IMR-90 (cell line): ENCODE measurements around the gene LMOD2. TPM values are rescaled to one million over a fixed set of nuclear protein-coding genes. Genes with fewer than 3 reads are reported as not detected.

ENCODE experiments used
- ATAC-seq: fragments of 200-7000 bp; cut with Tn5 transposase; 2 replicates; pipeline ENCODE4 v1.9.1; 2020; ENCODE audit warnings: low read depth, mild to moderate bottlenecking, moderate library complexity
- BruUV-seq: library from RNA; stranded (reverse); fragments of 400-500 nt; replicated peaks from 2 replicates; lab custom pipeline; 2021; lab: Mats Ljungman, UMichigan
- CTCF ChIA-PET: fragments of 300-600 bp; formaldehyde crosslinking; extraction: SDS; loops from one replicate; lab custom pipeline; 2021; ENCODE audit warnings: antibody characterized with exemption; lab: Yijun Ruan, JAX
- POLR2A ChIA-PET: fragments of 300-600 bp; sonication (Branson Sonifier 250); formaldehyde crosslinking; loops from one replicate; lab custom pipeline; 2022; ENCODE audit warnings: antibody characterized with exemption; ENCODE audit not compliant: unreplicated experiment; lab: Charles Lee
- DNase-seq: peaks from one replicate; pipeline ENCODE4 v3.0.0; 2013
- H2AFZ ChIP-seq: replicated peaks from 2 replicates; pipeline ENCODE3; 2013; ENCODE audit warnings: low read length, mild to moderate bottlenecking; ENCODE audit not compliant: poor library complexity
- H2AK5ac ChIP-seq: 2 replicates; pipeline ENCODE4 v1.6.1; 2013; ENCODE audit warnings: low read depth, low read length, inconsistent platforms
- H2AK9ac ChIP-seq: replicated peaks from 2 replicates; pipeline ENCODE3; 2013; ENCODE audit warnings: mild to moderate bottlenecking, low read depth, low read length, moderate library complexity; ENCODE audit not compliant: poor library complexity
- H2BK120ac ChIP-seq: 2 replicates; pipeline ENCODE4 v1.6.1; 2013; ENCODE audit warnings: low read depth, low read length, inconsistent platforms
- H2BK15ac ChIP-seq: 3 replicates; pipeline ENCODE4 v1.6.1; 2013; ENCODE audit warnings: low read depth, low read length, inconsistent platforms
- H2BK20ac ChIP-seq: 2 replicates; pipeline ENCODE4 v1.6.1; 2013; ENCODE audit warnings: low read depth, mild to moderate bottlenecking, inconsistent platforms, low read length, moderate library complexity
- H2BK5ac ChIP-seq: 2 replicates; pipeline ENCODE4 v1.6.1; 2013; ENCODE audit warnings: mild to moderate bottlenecking, low read depth, low read length, inconsistent platforms; ENCODE audit not compliant: poor library complexity, severe bottlenecking
- H3K14ac ChIP-seq: replicated peaks from 2 replicates; pipeline ENCODE4 v1.6.1; 2013; ENCODE audit warnings: low read depth, low read length, inconsistent platforms
- H3K18ac ChIP-seq: 2 replicates; pipeline ENCODE4 v1.6.1; 2013; ENCODE audit warnings: low read depth, low read length, control low read depth
- H3K23ac ChIP-seq: 2 replicates; pipeline ENCODE4 v1.6.1; 2013; ENCODE audit warnings: low read depth, low read length, inconsistent platforms
- H3K27ac ChIP-seq: 2 replicates; pipeline ENCODE4 v1.5.1; 2013; ENCODE audit warnings: mild to moderate bottlenecking, control low read depth, low read length; ENCODE audit not compliant: insufficient read depth
- H3K27me3 ChIP-seq: 2 replicates; pipeline ENCODE4 v1.6.1; 2013; ENCODE audit warnings: low read length; ENCODE audit not compliant: control insufficient read depth, insufficient read depth
- H3K36me3 ChIP-seq: 2 replicates; pipeline ENCODE4 v1.6.1; 2013; ENCODE audit warnings: low read length, mixed read lengths; ENCODE audit not compliant: control insufficient read depth, insufficient read depth
- H3K4ac ChIP-seq: 2 replicates; pipeline ENCODE4 v1.6.1; 2013; ENCODE audit warnings: low read depth, low read length, inconsistent platforms
- H3K4me1 ChIP-seq: 2 replicates; pipeline ENCODE4 v1.6.1; 2013; ENCODE audit warnings: low read length, mixed read lengths; ENCODE audit not compliant: control insufficient read depth, insufficient read depth
- H3K4me2 ChIP-seq: 2 replicates; pipeline ENCODE4 v1.6.1; 2013; ENCODE audit warnings: low read depth, mild to moderate bottlenecking, control low read depth, low read length, moderate library complexity
- H3K4me3 ChIP-seq: 2 replicates; pipeline ENCODE4 v1.5.1; 2013; ENCODE audit warnings: low read depth, mild to moderate bottlenecking, control low read depth, low read length, moderate library complexity; ENCODE audit not compliant: insufficient read depth
- H3K56ac ChIP-seq: 2 replicates; pipeline ENCODE4 v1.6.1; 2013; ENCODE audit warnings: low read length, inconsistent platforms; ENCODE audit not compliant: insufficient read depth; ENCODE audit errors: extremely low read depth
- H3K79me1 ChIP-seq, 2 experiments: 2 replicates each; pipeline ENCODE4 v1.6.1; 2013; ENCODE audit warnings: low read length in 2 of 2, inconsistent platforms in 1 of 2, low read depth in 1 of 2
- H3K9ac ChIP-seq: 2 replicates; pipeline ENCODE4 v1.6.1; 2013; ENCODE audit warnings: low read depth, low read length, control low read depth
- H3K9me1 ChIP-seq: 2 replicates; pipeline ENCODE4 v1.6.1; 2013; ENCODE audit warnings: low read length, inconsistent platforms; ENCODE audit not compliant: insufficient read depth
- H3K9me3 ChIP-seq: 2 replicates; pipeline ENCODE4 v1.6.1; 2013; ENCODE audit warnings: low read length; ENCODE audit not compliant: control insufficient read depth, insufficient read depth
- H4K20me1 ChIP-seq: 2 replicates; pipeline ENCODE4 v1.6.1; 2013; ENCODE audit warnings: low read length, inconsistent platforms; ENCODE audit not compliant: insufficient read depth
- H4K5ac ChIP-seq: 2 replicates; pipeline ENCODE4 v1.6.1; 2013; ENCODE audit warnings: mild to moderate bottlenecking, low read depth, low read length, control low read depth
- H4K8ac ChIP-seq, 2 experiments: 2 replicates each; pipeline ENCODE4 v1.6.1; 2013; ENCODE audit warnings: low read depth in 2 of 2, low read length in 2 of 2, control low read depth in 1 of 2, inconsistent platforms in 1 of 2
- H4K91ac ChIP-seq: 2 replicates; pipeline ENCODE4 v1.6.1; 2013; ENCODE audit warnings: low read depth, low read length, inconsistent platforms; ENCODE audit not compliant: insufficient read depth
- BHLHE40 ChIP-seq: fragments of 150-350 bp; IDR thresholded peaks from 2 replicates; pipeline ENCODE4 v1.6.1; 2016; ENCODE audit warnings: mild to moderate bottlenecking, low read depth, low read length
- CTCF ChIP-seq: conservative IDR thresholded peaks from 2 replicates; pipeline ENCODE4 v1.5.1; 2012; ENCODE audit warnings: mild to moderate bottlenecking, low read depth, low read length, improper control_type of control experiment
- FOS ChIP-seq: fragments of 150-350 bp; IDR thresholded peaks from 2 replicates; pipeline ENCODE4 v1.6.1; 2016; ENCODE audit warnings: low read depth, low read length
- MXI1 ChIP-seq: IDR thresholded peaks from 2 replicates; pipeline ENCODE4 v1.6.1; 2012; ENCODE audit warnings: low read depth, mild to moderate bottlenecking, low read length, moderate library complexity, borderline replicate concordance
- WGBS, 2 experiments: methylation state at CpG; one replicate each; pipeline versions ENCODE4 v1.1.5 to v1.1.7; 2013; ENCODE audit warnings: missing lambda C conversion rate in 2 of 2; ENCODE audit not compliant: insufficient read length in 1 of 2; ENCODE audit errors: extremely low coverage in 2 of 2; 5-methylcytosine and 5-hydroxymethylcytosine counted together
- dilution Hi-C: fragments of 300-500 bp; cut with HindIII; formaldehyde crosslinking; loops from one replicate; pipeline ENCODE4 v1.14.3; 2018; ENCODE audit warnings: low sequenced_read_pairs; ENCODE audit not compliant: unreplicated experiment
- in situ Hi-C: fragments of 300-500 bp; cut with MboI; formaldehyde crosslinking; loops from 3 replicates; pipeline ENCODE4 v1.14.3; 2019; ENCODE audit warnings: low sequenced_read_pairs, inconsistent platforms, mixed read lengths
- intact Hi-C: fragments of 100-400 bp; cut with micrococcal nuclease; formaldehyde crosslinking; loops from 2 replicates; pipeline ENCODE4 v1.10.0; 2022
- polyA plus RNA-seq, 3 experiments: library from polyadenylated mRNA; depleted of rRNA; stranded (reverse); fragments of >200 nt; gene quantifications; 2 replicates each; pipeline ENCODE4 v1.2.3, GENCODE V29; 2012; ENCODE audit warnings: low replicate concordance in 1 of 3
- total RNA-seq: library from RNA; depleted of rRNA; stranded (reverse); fragments of >200 nt; gene quantifications from 2 replicates; pipeline ENCODE4 v1.2.3, GENCODE V29; 2012
- TF ChIP-seq, protein P1 (sequence below): fragments of 150-350 bp; IDR thresholded peaks from 2 replicates; pipeline ENCODE4 v1.6.1; 2017; ENCODE audit warnings: mild to moderate bottlenecking, antibody characterized with exemption, low read length, low read depth

Gene LMOD2
- total and polyA plus RNA-seq, 2 of the 4 experiments (the other 2 are of a cell fraction), result not detected

- no peak overlapping the region for H4K8ac ChIP-seq
- H2BK20ac ChIP-seq, result no peak overlapping the region
- no peak overlapping the region for H3K9ac ChIP-seq
- in situ Hi-C loops, result no loop called here
- TF ChIP-seq, protein P1, sequence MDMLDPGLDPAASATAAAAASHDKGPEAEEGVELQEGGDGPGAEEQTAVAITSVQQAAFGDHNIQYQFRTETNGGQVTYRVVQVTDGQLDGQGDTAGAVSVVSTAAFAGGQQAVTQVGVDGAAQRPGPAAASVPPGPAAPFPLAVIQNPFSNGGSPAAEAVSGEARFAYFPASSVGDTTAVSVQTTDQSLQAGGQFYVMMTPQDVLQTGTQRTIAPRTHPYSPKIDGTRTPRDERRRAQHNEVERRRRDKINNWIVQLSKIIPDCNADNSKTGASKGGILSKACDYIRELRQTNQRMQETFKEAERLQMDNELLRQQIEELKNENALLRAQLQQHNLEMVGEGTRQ, result no peak
- no peak for TF ChIP-seq FOS
- TF ChIP-seq MXI1, result no peak
- TF ChIP-seq BHLHE40, result no peak
- TF ChIP-seq CTCF, result no peak
- no peak overlapping the region for H2BK120ac ChIP-seq
- H3K36me3 ChIP-seq, result peaks cover 10% of the 10 kb centered on the region; the same call in 1 of the 2 replicates
- no peak overlapping the region for H2BK5ac ChIP-seq
- ChIA-PET CTCF (interaction anchor here (1.0 kb wide), 1 partner anchor 9 kb away, joined by 3 read pairs; no protein-coding TSS in a partner anchor), POLR2A (no interaction called here)
- H4K20me1 ChIP-seq, result peaks cover 25% of the 10 kb centered on the region; the same call in 1 of the 2 replicates
- H3K4me3 ChIP-seq, result no peak overlapping the region
- H3K14ac ChIP-seq, result no peak overlapping the region
- ATAC-seq, result no peak
- no peak overlapping the region for H3K56ac ChIP-seq
- dilution Hi-C loops, result no loop called here
- no peak for DNase-seq
- peaks cover 16% of the 10 kb centered on the region for H3K4me1 ChIP-seq
- H3K9me3 ChIP-seq, result no peaks in the 10 kb centered on the region
- intact Hi-C loops, result no loop called here
- H3K23ac ChIP-seq, result no peak overlapping the region
- H3K18ac ChIP-seq, result no peak overlapping the region
- H3K79me1 ChIP-seq, result peaks cover 15 to 39% of the 10 kb centered on the region in 2 experiments; a peak in 3 of 4 replicates
- no peaks in the 10 kb centered on the region for H3K27me3 ChIP-seq
- no peak overlapping the region for H2AK5ac ChIP-seq
- BruUV-seq, result no TSS peak
- no peak overlapping the region for H3K4ac ChIP-seq
- H4K5ac ChIP-seq, result no peak overlapping the region
- no CpG with 5 or more reads among the region's 2 CpGs for WGBS, 2 experiments
- H3K4me2 ChIP-seq, result no peak overlapping the region
- H3K27ac ChIP-seq, result no peak overlapping the region
- no peak overlapping the region for H2AFZ ChIP-seq
- H2BK15ac ChIP-seq, result no peak overlapping the region
- no peak overlapping the region for H4K91ac ChIP-seq
- peaks cover 13% of the 10 kb centered on the region for H3K9me1 ChIP-seq
- no peak overlapping the region for H2AK9ac ChIP-seq
These were observed 55.0 kb downstream of the LMOD2 start for GRCh38 chr7:123710683-123711082.
